HG02571 (cell line): Measurements from ENCODE around the gene GTF2H4.
"Not testable (repeated sequence)": the region's sequence is repeated elsewhere in the genome, so short reads cannot be mapped to it uniquely, and the experiment has no call there.

Source experiments
- ATAC-seq: cut with Tn5 transposase; IDR thresholded peaks from one replicate; pipeline ENCODE4 v1.9.1; 2021; ENCODE audit warnings: mild to moderate bottlenecking, moderate library complexity; ENCODE audit not compliant: unreplicated experiment

Gene GTF2H4

GRCh38 chr6:30907758-30908591, at the start of gene GTF2H4:
Gene GTF2H4 (plus strand): TSS chr6:30908207.
- peak; percentile 97 for ATAC-seq

GRCh38 chr6:30859726-30860125, 48.3 kb upstream of the GTF2H4 start:
- ATAC-seq, result not testable (repeated sequence)

- no peak for ATAC-seq
These were observed 46.6 kb upstream of the GTF2H4 start for GRCh38 chr6:30861257-30862048.

- no peak for ATAC-seq
These were observed 45.7 kb upstream of the GTF2H4 start for GRCh38 chr6:30862156-30862875.

- no peak for ATAC-seq
These were observed 43.7 kb upstream of the GTF2H4 start for GRCh38 chr6:30864325-30864724.

GRCh38 chr6:30869241-30869749, 38.7 kb upstream of the GTF2H4 start:
- not testable (repeated sequence) for ATAC-seq

- ATAC-seq, result no peak
These were observed 37.5 kb upstream of the GTF2H4 start for GRCh38 chr6:30870546-30870945.

- no peak for ATAC-seq
These were observed 36.3 kb upstream of the GTF2H4 start for GRCh38 chr6:30871592-30872183.

GRCh38 chr6:30873137-30873640, 34.8 kb upstream of the GTF2H4 start:
- no peak for ATAC-seq

GRCh38 chr6:30873795-30874194, 34.2 kb upstream of the GTF2H4 start:
- not testable (repeated sequence) for ATAC-seq

GRCh38 chr6:30875244-30876038, 32.6 kb upstream of the GTF2H4 start:
- no peak for ATAC-seq

GRCh38 chr6:30876039-30876730, 31.8 kb upstream of the GTF2H4 start:
- no peak for ATAC-seq

GRCh38 chr6:30877419-30878262, 30.4 kb upstream of the GTF2H4 start:
- no peak for ATAC-seq

- no peak for ATAC-seq
These were observed 28.2 kb upstream of the GTF2H4 start for GRCh38 chr6:30879684-30880427.

- ATAC-seq, result no peak
These were observed 27.2 kb upstream of the GTF2H4 start for GRCh38 chr6:30880698-30881252.

- no peak for ATAC-seq
These were observed 26.4 kb upstream of the GTF2H4 start for GRCh38 chr6:30881392-30882203.
